Loucy (cell line): ENCODE results near the gene RC3H1.

Experiments
- H2AFZ ChIP-seq: fragments of 200-600 bp; sonication (generic); 2 replicates; pipeline ENCODE4 v1.6.0; 2016; ENCODE audit warnings: antibody characterized with exemption, mild to moderate bottlenecking, low read length, moderate library complexity
- H3F3A ChIP-seq: fragments of 200-600 bp; 2 replicates; pipeline ENCODE4 v1.6.0; 2016; ENCODE audit warnings: antibody characterized with exemption, low read depth, mild to moderate bottlenecking
- H3K27me3 ChIP-seq: fragments of 200-600 bp; sonication (generic); 2 replicates; pipeline ENCODE4 v1.6.1; 2014; ENCODE audit warnings: low read length, mild to moderate bottlenecking; ENCODE audit not compliant: insufficient read depth, poor library complexity, severe bottlenecking
- H3K36me3 ChIP-seq: fragments of 200-600 bp; sonication (generic); 2 replicates; pipeline ENCODE4 v1.6.1; 2016; ENCODE audit warnings: low read length; ENCODE audit not compliant: insufficient read depth
- H3K4me1 ChIP-seq: fragments of 200-600 bp; sonication (generic); 2 replicates; pipeline ENCODE4 v1.5.1; 2014; ENCODE audit warnings: low read length, mild to moderate bottlenecking; ENCODE audit not compliant: insufficient read depth, poor library complexity, severe bottlenecking
- H3K4me2 ChIP-seq: fragments of 200-600 bp; sonication (generic); 2 replicates; pipeline ENCODE4 v1.6.0; 2014; ENCODE audit warnings: antibody characterized with exemption, low read length, low read depth, mild to moderate bottlenecking; ENCODE audit not compliant: poor library complexity, severe bottlenecking
- H3K4me3 ChIP-seq: fragments of 200-600 bp; sonication (generic); 2 replicates; pipeline ENCODE4 v1.5.1; 2014; ENCODE audit warnings: low read length, mild to moderate bottlenecking, mixed read lengths; ENCODE audit not compliant: poor library complexity, severe bottlenecking
- H3K79me2 ChIP-seq: fragments of 200-600 bp; sonication (generic); 2 replicates; pipeline ENCODE4 v1.6.1; 2014; ENCODE audit warnings: low read length; ENCODE audit not compliant: insufficient read depth
- H3K9ac ChIP-seq: fragments of 200-600 bp; sonication (generic); 2 replicates; pipeline ENCODE4 v1.6.0; 2014; ENCODE audit warnings: mild to moderate bottlenecking, low read depth, low read length, moderate library complexity; ENCODE audit not compliant: poor library complexity, severe bottlenecking
- H3K9me2 ChIP-seq: fragments of 200-600 bp; sonication (generic); replicated peaks from 2 replicates; pipeline ENCODE4 v1.6.1; 2016; ENCODE audit warnings: low read depth, low read length, mixed read lengths
- H3K9me3 ChIP-seq: fragments of 200-600 bp; sonication (generic); 2 replicates; pipeline ENCODE4 v1.6.1; 2014; ENCODE audit warnings: mild to moderate bottlenecking, antibody characterized with exemption, low read length, low read depth; ENCODE audit not compliant: insufficient read depth
- H4K20me1 ChIP-seq: fragments of 200-600 bp; sonication (generic); 2 replicates; pipeline ENCODE4 v1.6.0; 2014; ENCODE audit warnings: antibody characterized with exemption, low read length, mild to moderate bottlenecking; ENCODE audit not compliant: insufficient read depth, poor library complexity, severe bottlenecking
- EZH2phosphoT487 ChIP-seq: fragments of 200-600 bp; IDR thresholded peaks from 2 replicates; pipeline ENCODE4 v1.6.1; 2018; ENCODE audit warnings: antibody characterized with exemption, mild to moderate bottlenecking, moderate library complexity, borderline replicate concordance
- TF ChIP-seq, protein P1 (sequence below): fragments of 200-600 bp; sonication (generic); conservative IDR thresholded peaks from 2 replicates; pipeline ENCODE4 v1.5.1; 2014; ENCODE audit warnings: mild to moderate bottlenecking, antibody characterized with exemption, low read length

RC3H1 gene

DNA sequence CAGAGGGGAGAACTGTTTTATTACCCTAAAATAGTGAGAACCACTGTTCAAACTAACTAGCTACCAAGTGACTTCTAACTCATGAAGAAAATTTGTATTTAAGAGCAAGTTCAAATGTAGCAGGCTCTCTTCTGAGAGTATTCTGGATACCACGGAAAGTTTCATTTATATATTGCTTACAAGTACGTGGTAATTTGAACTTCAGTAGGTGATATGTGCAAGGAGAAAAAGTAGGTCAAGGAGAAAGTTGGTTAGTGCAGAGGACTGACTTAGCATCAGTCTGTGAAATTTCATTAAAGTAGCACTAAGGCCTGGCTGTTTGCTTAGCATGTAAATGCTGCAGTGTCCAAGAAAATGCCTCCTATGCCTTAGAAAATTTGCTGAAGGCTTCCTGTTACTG, 121.7 kb downstream of the RC3H1 start:
- no peaks in the 10 kb centered on the region for H3K27me3 ChIP-seq
- no peaks in the 10 kb centered on the region for H4K20me1 ChIP-seq
- no peaks in the 10 kb centered on the region for H3F3A ChIP-seq
- H2AFZ ChIP-seq: no peak overlapping the region
- no peak for TF ChIP-seq EZH2phosphoT487
- TF ChIP-seq, protein P1, sequence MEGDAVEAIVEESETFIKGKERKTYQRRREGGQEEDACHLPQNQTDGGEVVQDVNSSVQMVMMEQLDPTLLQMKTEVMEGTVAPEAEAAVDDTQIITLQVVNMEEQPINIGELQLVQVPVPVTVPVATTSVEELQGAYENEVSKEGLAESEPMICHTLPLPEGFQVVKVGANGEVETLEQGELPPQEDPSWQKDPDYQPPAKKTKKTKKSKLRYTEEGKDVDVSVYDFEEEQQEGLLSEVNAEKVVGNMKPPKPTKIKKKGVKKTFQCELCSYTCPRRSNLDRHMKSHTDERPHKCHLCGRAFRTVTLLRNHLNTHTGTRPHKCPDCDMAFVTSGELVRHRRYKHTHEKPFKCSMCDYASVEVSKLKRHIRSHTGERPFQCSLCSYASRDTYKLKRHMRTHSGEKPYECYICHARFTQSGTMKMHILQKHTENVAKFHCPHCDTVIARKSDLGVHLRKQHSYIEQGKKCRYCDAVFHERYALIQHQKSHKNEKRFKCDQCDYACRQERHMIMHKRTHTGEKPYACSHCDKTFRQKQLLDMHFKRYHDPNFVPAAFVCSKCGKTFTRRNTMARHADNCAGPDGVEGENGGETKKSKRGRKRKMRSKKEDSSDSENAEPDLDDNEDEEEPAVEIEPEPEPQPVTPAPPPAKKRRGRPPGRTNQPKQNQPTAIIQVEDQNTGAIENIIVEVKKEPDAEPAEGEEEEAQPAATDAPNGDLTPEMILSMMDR: no peak
- no peaks in the 10 kb centered on the region for H3K36me3 ChIP-seq
- H3K9me3 ChIP-seq: no peaks in the 10 kb centered on the region
- no peaks in the 10 kb centered on the region for H3K9me2 ChIP-seq
- H3K79me2 ChIP-seq: no peaks in the 10 kb centered on the region
- H3K4me1 ChIP-seq: peaks cover 4% of the 10 kb centered on the region
- no peak overlapping the region for H3K9ac ChIP-seq
- no peak overlapping the region for H3K4me3 ChIP-seq
- H3K4me2 ChIP-seq: no peak overlapping the region

DNA sequence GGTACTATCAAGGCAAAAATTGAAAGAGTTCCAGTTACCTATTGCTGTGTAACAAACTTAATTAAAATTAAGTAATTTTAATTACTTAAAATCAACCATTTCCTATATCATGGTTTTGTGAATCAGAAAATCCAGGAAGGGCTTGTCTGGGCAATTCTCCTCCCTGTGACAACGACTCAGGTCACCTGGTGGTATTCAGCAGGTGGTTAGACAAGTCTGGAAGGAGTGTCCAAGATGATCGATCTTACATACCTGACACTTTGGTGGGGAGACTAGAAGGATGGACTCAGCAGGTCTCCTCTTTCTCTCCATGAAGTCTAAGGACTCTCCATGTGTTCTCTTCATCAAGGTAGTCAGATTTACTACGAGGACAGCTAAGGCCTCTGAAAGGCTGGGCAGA, 128.0 kb downstream of the RC3H1 start:
- Histone ChIP-seq H3K4me3 (no peak overlapping the region), H2AFZ (no peak overlapping the region), H4K20me1 (no peaks in the 10 kb centered on the region), H3K9ac (no peak overlapping the region), H3F3A (no peaks in the 10 kb centered on the region), H3K9me3 (no peaks in the 10 kb centered on the region), H3K9me2 (no peaks in the 10 kb centered on the region), H3K36me3 (no peaks in the 10 kb centered on the region), H3K4me2 (no peak overlapping the region), H3K27me3 (no peaks in the 10 kb centered on the region), H3K4me1 (no peaks in the 10 kb centered on the region), H3K79me2 (no peaks in the 10 kb centered on the region)
- TF ChIP-seq, protein P1: no peak
- TF ChIP-seq EZH2phosphoT487: no peak

DNA sequence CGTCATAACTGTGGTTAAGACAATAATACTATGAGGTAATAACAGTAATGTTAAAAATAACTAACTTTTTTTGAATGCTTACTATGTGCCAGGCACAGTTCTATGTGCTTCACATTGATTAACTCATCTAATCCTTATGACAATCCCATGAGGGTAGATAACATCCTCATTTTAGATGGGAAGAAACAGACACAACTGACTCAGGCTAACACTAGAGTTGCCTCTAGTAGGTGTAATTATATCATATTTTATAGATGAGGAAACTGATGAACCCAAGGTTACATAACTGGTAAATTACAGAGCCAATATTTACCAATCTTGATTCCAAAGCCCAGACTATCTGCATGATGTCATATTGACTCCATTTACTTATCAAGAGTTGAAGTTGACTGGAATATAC, 128.5 kb downstream of the RC3H1 start:
- H3K79me2 ChIP-seq: no peaks in the 10 kb centered on the region
- no peaks in the 10 kb centered on the region for H3K27me3 ChIP-seq
- no peaks in the 10 kb centered on the region for H3K9me3 ChIP-seq
- no peaks in the 10 kb centered on the region for H3K9me2 ChIP-seq
- H3K9ac ChIP-seq: no peak overlapping the region
- no peak overlapping the region for H3K4me2 ChIP-seq
- TF ChIP-seq EZH2phosphoT487: no peak
- TF ChIP-seq, protein P1: no peak
- no peaks in the 10 kb centered on the region for H4K20me1 ChIP-seq
- no peaks in the 10 kb centered on the region for H3F3A ChIP-seq
- no peak overlapping the region for H2AFZ ChIP-seq
- H3K4me3 ChIP-seq: no peak overlapping the region
- H3K36me3 ChIP-seq: no peaks in the 10 kb centered on the region
- H3K4me1 ChIP-seq: no peaks in the 10 kb centered on the region
